B cell (primary cell): ENCODE results near the gene DSPP. TPM values are rescaled to one million over a fixed set of nuclear protein-coding genes. Genes with fewer than 3 reads are reported as not detected.

Experiments
- ATAC-seq: fragments of 200-7000 bp; cut with Tn5 transposase; one replicate; pipeline ENCODE4 v1.10.0; 2021; ENCODE audit warnings: low read depth, mild to moderate bottlenecking, moderate number of reproducible peaks, moderate library complexity
- CTCF ChIA-PET: fragments of 350-600 bp; sonication (Branson Sonifier 250); formaldehyde crosslinking; loops from one replicate; lab custom pipeline; 2021; ENCODE audit warnings: antibody characterized with exemption, inconsistent platforms; lab: Charles Lee
- POLR2A ChIA-PET: fragments of 350-600 bp; sonication (Branson Sonifier 250); formaldehyde crosslinking; loops from one replicate; lab custom pipeline; 2021; ENCODE audit warnings: antibody characterized with exemption; lab: Charles Lee
- DNase-seq: peaks from one replicate; pipeline ENCODE4 v3.0.0; 2013
- H2AFZ ChIP-seq: 2 replicates; pipeline ENCODE4 v1.6.1; 2012; ENCODE audit warnings: mild to moderate bottlenecking, low read depth, low read length; ENCODE audit not compliant: insufficient read depth, poor library complexity, severe bottlenecking
- H3K27ac ChIP-seq, 2 donors: 1 replicate in 1 of 2; 2 replicates in 1 of 2; pipeline ENCODE4 v1.5.1; 2012 to 2013; ENCODE audit warnings: low read length in 2 of 2, mild to moderate bottlenecking in 2 of 2, moderate library complexity in 1 of 2
- H3K27me3 ChIP-seq, 4 experiments: fragments of 200-600 bp in 1 of 4; sonication (generic) in 1 of 4; replicated peaks in 1 of 4; 1 replicate in 2 of 4; 2 replicates in 2 of 4; pipeline versions ENCODE4 v1.6.1 to v1.7.0; 2013 to 2016; ENCODE audit warnings: low read length in 3 of 4, mild to moderate bottlenecking in 2 of 4, mixed read lengths in 1 of 4, moderate library complexity in 1 of 4; ENCODE audit not compliant: insufficient read depth in 4 of 4, control insufficient read depth in 3 of 4; ENCODE audit errors: control extremely low read depth in 1 of 4
- H3K36me3 ChIP-seq, 2 experiments: replicated peaks in 1 of 2; 1 replicate in 1 of 2; 2 replicates in 1 of 2; pipeline versions ENCODE4 v1.6.1 to v1.7.1; 2013; ENCODE audit warnings: low read length in 1 of 2; ENCODE audit not compliant: insufficient read depth in 2 of 2, control insufficient read depth in 1 of 2; ENCODE audit errors: control extremely low read depth in 1 of 2, extremely low read depth in 1 of 2
- H3K4me1 ChIP-seq, 2 donors: fragments of 200-600 bp in 1 of 2; sonication (generic) in 1 of 2; 1 replicate in 1 of 2; 2 replicates in 1 of 2; pipeline versions ENCODE4 v1.5.1 to v1.6.1; 2013 to 2017; ENCODE audit warnings: low read length in 2 of 2; ENCODE audit not compliant: control insufficient read depth in 2 of 2, insufficient read depth in 2 of 2
- H3K4me2 ChIP-seq: replicated peaks from 2 replicates; pipeline ENCODE3; 2012; ENCODE audit warnings: mild to moderate bottlenecking, low read depth, low read length; ENCODE audit not compliant: poor library complexity, severe bottlenecking
- H3K4me3 ChIP-seq, 5 experiments: fragments of 200-600 bp in 1 of 5; sonication (generic) in 1 of 5; 1 replicate in 3 of 5; 2 replicates in 2 of 5; pipeline versions ENCODE4 v1.5.1 to v1.7.0; 2011 to 2016; ENCODE audit warnings: low read length in 4 of 5, mild to moderate bottlenecking in 4 of 5, low read depth in 2 of 5, control low read depth in 1 of 5, moderate library complexity in 1 of 5; ENCODE audit not compliant: insufficient read depth in 1 of 5; ENCODE audit errors: control extremely low read depth in 1 of 5, extremely low read depth in 1 of 5
- H3K79me2 ChIP-seq: fragments of 200-600 bp; sonication (generic); one replicate; pipeline ENCODE4 v1.6.0; 2016; ENCODE audit warnings: low read length; ENCODE audit not compliant: control insufficient read depth, insufficient read depth
- H3K9ac ChIP-seq: fragments of 200-600 bp; sonication (generic); 2 replicates; pipeline ENCODE4 v1.6.1; 2017; ENCODE audit warnings: mild to moderate bottlenecking, low read length, moderate library complexity
- H3K9me3 ChIP-seq, 3 donors: one replicate each; pipeline versions ENCODE4 v1.6.1 to v1.7.1; 2013; ENCODE audit warnings: low read length in 2 of 3; ENCODE audit not compliant: control insufficient read depth in 2 of 3, insufficient read depth in 1 of 3; ENCODE audit errors: control extremely low read depth in 1 of 3
- H4K20me1 ChIP-seq: 2 replicates; pipeline ENCODE4 v1.6.0; 2012; ENCODE audit warnings: mild to moderate bottlenecking, low read length; ENCODE audit not compliant: insufficient read depth, control insufficient read depth, poor library complexity, severe bottlenecking
- H3K27ac Mint-ChIP-seq: one replicate; pipeline ENCODE4 v1.8.0; 2021; ENCODE audit warnings: mixed read lengths
- H3K27me3 Mint-ChIP-seq: one replicate; pipeline ENCODE4 v1.8.0; 2021; ENCODE audit warnings: mixed read lengths
- H3K4me1 Mint-ChIP-seq: one replicate; pipeline ENCODE4 v1.8.0; 2021; ENCODE audit warnings: mixed read lengths
- H3K4me3 Mint-ChIP-seq: one replicate; pipeline ENCODE4 v1.8.0; 2021; ENCODE audit warnings: mixed read lengths
- H3K9me3 Mint-ChIP-seq: one replicate; pipeline ENCODE4 v1.8.0; 2022; ENCODE audit warnings: mixed read lengths; ENCODE audit not compliant: insufficient read depth
- CTCF ChIP-seq: fragments of 200-600 bp; IDR thresholded peaks from one replicate; pipeline ENCODE4 v1.8.0; 2022; ENCODE audit warnings: antibody characterized with exemption, mild to moderate bottlenecking
- EZH2 ChIP-seq: IDR thresholded peaks from 2 replicates; pipeline ENCODE4 v1.6.1; 2012; ENCODE audit warnings: borderline replicate concordance, low read depth, mild to moderate bottlenecking, moderate library complexity, low read length; ENCODE audit not compliant: insufficient read depth, poor library complexity, severe bottlenecking
- WGBS: methylation state at CpG from one replicate; pipeline ENCODE4 v1.1.5; 2013; ENCODE audit warnings: missing lambda C conversion rate; ENCODE audit not compliant: insufficient coverage; 5-methylcytosine and 5-hydroxymethylcytosine counted together
- intact Hi-C: fragments of 100-400 bp; cut with micrococcal nuclease; formaldehyde crosslinking; loops from one replicate; pipeline ENCODE4 v1.10.0; 2022
- polyA plus RNA-seq: library from polyadenylated mRNA; depleted of rRNA; stranded (reverse); fragments of >200 nt; gene quantifications from 2 replicates; pipeline ENCODE4 v1.2.3, GENCODE V29; 2012
- total RNA-seq, 2 donors: library from RNA; stranded (reverse); fragments of 120-200 nt in 1 of 2; gene quantifications; 1 replicate in 1 of 2; 2 replicates in 1 of 2; pipeline versions ENCODE4 v1.2.3 to v1.2.4, GENCODE V29; 2013 to 2022

The DSPP gene
- total and polyA plus RNA-seq, 2 donors (not counting 1 experiment from before 2014, with no cell fraction given) = not detected

DNA sequence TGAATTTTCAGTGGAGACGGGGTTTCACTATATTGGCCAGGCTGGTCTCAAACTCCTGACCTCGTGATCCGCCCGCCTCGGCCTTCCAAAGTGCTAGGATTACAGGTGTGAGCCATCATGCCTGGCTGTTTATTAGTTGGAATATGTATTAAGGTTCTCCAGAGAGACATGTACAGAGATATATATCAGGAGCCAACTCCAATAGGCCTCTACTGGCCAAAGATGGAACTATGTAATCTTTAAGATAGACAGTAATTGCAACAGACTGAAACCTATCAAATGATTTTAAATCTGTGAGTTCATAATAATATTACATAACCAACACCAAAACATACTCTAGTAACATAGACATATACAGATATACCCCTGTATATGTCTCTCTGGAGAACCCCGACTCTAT, 36.0 kb downstream of the DSPP start:
- no peaks in the 10 kb centered on the region for H3K27me3 Mint-ChIP-seq
- ATAC-seq (no peak), DNase-seq (no peak)
- Histone ChIP-seq H3K79me2 (no peaks in the 10 kb centered on the region), H3K9me3 (no peaks in the 10 kb centered on the region), H3K4me1 (no peaks in the 10 kb centered on the region), H3K9ac (no peak overlapping the region), H3K27me3 (no peaks in the 10 kb centered on the region), H3K36me3 (no peaks in the 10 kb centered on the region), H2AFZ (no peak overlapping the region), H3K4me3 (no peak overlapping the region), H3K27ac (no peak overlapping the region), H4K20me1 (no peaks in the 10 kb centered on the region), H3K4me2 (no peak overlapping the region)
- intact Hi-C loops = no loop called here
- ChIA-PET POLR2A (no interaction called here), CTCF (no interaction called here)
- 94% methylated on average over 3 of the region's 6 CpGs for WGBS
- no peak overlapping the region for H3K4me3 Mint-ChIP-seq
- H3K4me1 Mint-ChIP-seq = no peaks in the 10 kb centered on the region
- no peak overlapping the region for H3K27ac Mint-ChIP-seq
- no peak for TF ChIP-seq CTCF
- no peak for TF ChIP-seq EZH2
- no peaks in the 10 kb centered on the region for H3K9me3 Mint-ChIP-seq

- no peak for DNase-seq
- H3K4me1 ChIP-seq = no peaks in the 10 kb centered on the region
- H3K9ac ChIP-seq = no peak within 1 kb of the TSS
- H3K36me3 ChIP-seq = no peaks in the 10 kb centered on the region
- H3K27ac Mint-ChIP-seq = no peak within 1 kb of the TSS
- intact Hi-C loops = no loop called here
- no peak within 1 kb of the TSS for H3K4me3 Mint-ChIP-seq
- no peaks in the 10 kb centered on the region for H4K20me1 ChIP-seq
- no peaks in the 10 kb centered on the region for H3K4me1 Mint-ChIP-seq
- no peaks in the 10 kb centered on the region for H3K27me3 Mint-ChIP-seq
- H3K79me2 ChIP-seq = no peaks in the 10 kb centered on the region
- ChIA-PET POLR2A (no interaction called here), CTCF (no interaction called here)
- H3K9me3 Mint-ChIP-seq = no peaks in the 10 kb centered on the region
- no peak within 1 kb of the TSS for H3K4me2 ChIP-seq
- 78% methylated on average over 2 of the region's 3 CpGs for WGBS
- H3K9me3 ChIP-seq = no peaks in the 10 kb centered on the region
- no peak within 1 kb of the TSS for H3K4me3 ChIP-seq
- no peaks in the 10 kb centered on the region for H3K27me3 ChIP-seq
- no peak within 1 kb of the TSS for H3K27ac ChIP-seq
- ATAC-seq = no peak
- no peak for TF ChIP-seq CTCF
- no peak for TF ChIP-seq EZH2
- H2AFZ ChIP-seq = no peak within 1 kb of the TSS
Measured at GRCh38 chr4:87649980-87650379, 41.7 kb downstream of the DSPP start, which contains the start of gene DMP1. DMP1 (plus strand) TSS chr4:87650280; CDS start chr4:87656493, 6,213 bp downstream.
